OCI-M2 (cell line): ENCODE results near the gene ITGB1BP1.

Experiments used
- DNase-seq: peaks from one replicate; lab custom pipeline; 2025; ENCODE audit not compliant: unreplicated experiment; lab: John Stamatoyannopoulos, UW

Gene ITGB1BP1

GRCh38 chr2:9378433-9379390, 44.6 kb downstream of the ITGB1BP1 start:
- no peak for DNase-seq

GRCh38 chr2:9377461-9378097, 45.7 kb downstream of the ITGB1BP1 start:
- no peak for DNase-seq

GRCh38 chr2:9375857-9376428, 47.4 kb downstream of the ITGB1BP1 start:
- no peak for DNase-seq

GRCh38 chr2:9374071-9374730, 49.1 kb downstream of the ITGB1BP1 start:
- no peak for DNase-seq

GRCh38 chr2:9373476-9373875, 49.9 kb downstream of the ITGB1BP1 start:
- DNase-seq, result no peak

GRCh38 chr2:9373047-9373446, 50.3 kb downstream of the ITGB1BP1 start:
- DNase-seq, result no peak

GRCh38 chr2:9370746-9371145, 52.6 kb downstream of the ITGB1BP1 start:
- no peak for DNase-seq

GRCh38 chr2:9366026-9366425, 57.3 kb downstream of the ITGB1BP1 start:
- DNase-seq, result no peak

GRCh38 chr2:9365498-9366019, 57.8 kb downstream of the ITGB1BP1 start:
- no peak for DNase-seq

- no peak for DNase-seq
These were observed 58.4 kb downstream of the ITGB1BP1 start for GRCh38 chr2:9364791-9365497.

- no peak for DNase-seq
These were observed 59.0 kb downstream of the ITGB1BP1 start for GRCh38 chr2:9364373-9364772.

GRCh38 chr2:9360701-9361100, 62.6 kb downstream of the ITGB1BP1 start:
- DNase-seq, result no peak

- no peak for DNase-seq
These were observed 63.2 kb downstream of the ITGB1BP1 start for GRCh38 chr2:9360110-9360509.

- DNase-seq, result no peak
These were observed 63.9 kb downstream of the ITGB1BP1 start for GRCh38 chr2:9359463-9359862.

- no peak for DNase-seq
These were observed 64.5 kb downstream of the ITGB1BP1 start for GRCh38 chr2:9358846-9359245.

- no peak for DNase-seq
These were observed 67.1 kb downstream of the ITGB1BP1 start for GRCh38 chr2:9356261-9356660.

GRCh38 chr2:9355716-9356115, 67.6 kb downstream of the ITGB1BP1 start:
- DNase-seq, result no peak

GRCh38 chr2:9355270-9355669, 68.1 kb downstream of the ITGB1BP1 start:
- no peak for DNase-seq

GRCh38 chr2:9354318-9354717, 69.0 kb downstream of the ITGB1BP1 start:
- no peak for DNase-seq
